CD14-positive monocyte (primary cell): Measurements from ENCODE around the gene DLL4. TPM values are rescaled to one million over a fixed set of nuclear protein-coding genes. Genes with fewer than 3 reads are reported as not detected.
A peak's percentile ranks its signal among the peaks of the same experiment; 100 is the strongest.

ENCODE experiments used
- DNase-seq, 3 donors: peaks; one replicate each; pipeline ENCODE4 v3.0.0-alpha.2; 2011 to 2022
- H2AFZ ChIP-seq: 2 replicates; pipeline ENCODE4 v1.6.0; 2012; ENCODE audit warnings: mild to moderate bottlenecking, low read depth, low read length, inconsistent platforms; ENCODE audit not compliant: insufficient read depth, poor library complexity, severe bottlenecking
- H3K27ac ChIP-seq, 2 donors: 1 replicate in 1 of 2; 2 replicates in 1 of 2; pipeline ENCODE4 v1.5.1; 2012 to 2013; ENCODE audit warnings: low read length in 2 of 2, control low read depth in 1 of 2, inconsistent platforms in 1 of 2, low read depth in 1 of 2, mild to moderate bottlenecking in 1 of 2
- H3K27me3 ChIP-seq, 2 donors: one replicate each; pipeline versions ENCODE4 v1.6.0 to v1.6.1; 2011 to 2013; ENCODE audit warnings: low read length in 2 of 2; ENCODE audit not compliant: control insufficient read depth in 2 of 2, insufficient read depth in 2 of 2
- H3K36me3 ChIP-seq, 2 donors: replicated peaks in 1 of 2; 1 replicate in 1 of 2; 2 replicates in 1 of 2; pipeline versions ENCODE4 v1.5.1 to v1.6.1; 2012 to 2013; ENCODE audit warnings: low read length in 2 of 2, control low read depth in 1 of 2, inconsistent platforms in 1 of 2, mild to moderate bottlenecking in 1 of 2; ENCODE audit not compliant: insufficient read depth in 2 of 2, control insufficient read depth in 1 of 2
- H3K4me1 ChIP-seq, 2 donors: 1 replicate in 1 of 2; 2 replicates in 1 of 2; pipeline versions ENCODE4 v1.5.1 to v1.6.1; 2012 to 2013; ENCODE audit warnings: low read length in 2 of 2, control low read depth in 1 of 2, inconsistent platforms in 1 of 2, mild to moderate bottlenecking in 1 of 2, moderate library complexity in 1 of 2; ENCODE audit not compliant: insufficient read depth in 2 of 2, control insufficient read depth in 1 of 2
- H3K4me2 ChIP-seq: replicated peaks from 2 replicates; pipeline ENCODE3; 2012; ENCODE audit warnings: low read length, moderate library complexity, mild to moderate bottlenecking; ENCODE audit not compliant: poor library complexity, severe bottlenecking; ENCODE audit errors: extremely low read depth
- H3K4me3 ChIP-seq, 3 experiments: fragments of 200-600 bp in 1 of 3; sonication (generic) in 1 of 3; replicated peaks in 1 of 3; 1 replicate in 2 of 3; 2 replicates in 1 of 3; pipeline ENCODE4 v1.5.1; 2011 to 2013; ENCODE audit warnings: low read length in 3 of 3, mild to moderate bottlenecking in 3 of 3, control low read depth in 2 of 3, low read depth in 2 of 3, inconsistent platforms in 1 of 3, moderate library complexity in 1 of 3
- H3K79me2 ChIP-seq: 2 replicates; pipeline ENCODE4 v1.6.0; 2012; ENCODE audit warnings: mild to moderate bottlenecking, control low read depth, inconsistent platforms, low read length, moderate library complexity; ENCODE audit not compliant: insufficient read depth
- H3K9ac ChIP-seq: 2 replicates; pipeline ENCODE4 v1.6.0; 2017; ENCODE audit warnings: low read length, mild to moderate bottlenecking; ENCODE audit not compliant: insufficient read depth, poor library complexity, severe bottlenecking
- H3K9me3 ChIP-seq, 2 donors: replicated peaks in 1 of 2; 1 replicate in 1 of 2; 2 replicates in 1 of 2; pipeline versions ENCODE4 v1.5.1 to v1.6.1; 2012 to 2013; ENCODE audit warnings: low read length in 2 of 2, control low read depth in 1 of 2; ENCODE audit not compliant: control insufficient read depth in 1 of 2, insufficient read depth in 1 of 2
- H4K20me1 ChIP-seq: 2 replicates; pipeline ENCODE4 v1.6.0; 2012; ENCODE audit warnings: mild to moderate bottlenecking, low read length, control low read depth, moderate library complexity; ENCODE audit not compliant: insufficient read depth
- H3K27ac Mint-ChIP-seq, 7 donors: one replicate each; pipeline ENCODE4 v1.8.0; 2020; ENCODE audit warnings: mild to moderate bottlenecking in 7 of 7, mixed read lengths in 7 of 7, moderate library complexity in 6 of 7, inconsistent platforms in 2 of 7
- H3K27me3 Mint-ChIP-seq, 3 donors: one replicate each; pipeline ENCODE4 v1.8.0; 2021 to 2022; ENCODE audit warnings: low read depth in 3 of 3, mild to moderate bottlenecking in 3 of 3, mixed read lengths in 3 of 3, moderate library complexity in 3 of 3, inconsistent platforms in 1 of 3
- H3K36me3 Mint-ChIP-seq, 2 donors: one replicate each; pipeline ENCODE4 v1.8.0; 2020; ENCODE audit warnings: mixed read lengths in 2 of 2, inconsistent platforms in 1 of 2, mild to moderate bottlenecking in 1 of 2
- H3K4me1 Mint-ChIP-seq: one replicate; pipeline ENCODE4 v1.8.0; 2020; ENCODE audit warnings: mild to moderate bottlenecking, mixed read lengths
- H3K4me3 Mint-ChIP-seq, 2 donors: one replicate each; pipeline ENCODE4 v1.8.0; 2020; ENCODE audit warnings: mild to moderate bottlenecking in 2 of 2, mixed read lengths in 2 of 2, moderate library complexity in 1 of 2
- H3K9me3 Mint-ChIP-seq, 7 donors: one replicate each; pipeline ENCODE4 v1.8.0; 2020 to 2022; ENCODE audit warnings: mixed read lengths in 7 of 7, mild to moderate bottlenecking in 6 of 7, moderate library complexity in 6 of 7, inconsistent platforms in 2 of 7
- CTCF ChIP-seq: fragments of 200-600 bp; IDR thresholded peaks from one replicate; pipeline ENCODE4 v1.8.0; 2022; ENCODE audit warnings: antibody characterized with exemption, mild to moderate bottlenecking
- WGBS: methylation state at CpG from one replicate; pipeline ENCODE4 v1.1.5; 2013; ENCODE audit warnings: missing lambda C conversion rate; ENCODE audit not compliant: insufficient coverage; 5-methylcytosine and 5-hydroxymethylcytosine counted together
- intact Hi-C, 2 donors: fragments of 100-400 bp; cut with micrococcal nuclease; formaldehyde crosslinking; loops; one replicate each; pipeline versions ENCODE4 v1.15.0 to v1.15.1; 2023
- polyA plus RNA-seq, 3 donors: library from polyadenylated mRNA; depleted of rRNA in 1 of 3; unstranded in 2 of 3; stranded (reverse) in 1 of 3; fragments of 300-500 nt in 2 of 3; fragments of >200 nt in 1 of 3; fragmentation: Illumina TruSeq in 2 of 3; gene quantifications; 1 replicate in 2 of 3; 2 replicates in 1 of 3; pipeline ENCODE4 v1.2.3, GENCODE V29; 2012 to 2021

DLL4 gene
- polyA plus RNA-seq, 3 donors, result 0.07 TPM; not detected in 2

- Mint-ChIP-seq H3K4me1 (peaks cover 31% of the 10 kb centered on the region), H3K27ac (peak overlapping the region; percentile 98 to 100 (median 99)), H3K4me3 (peak overlapping the region; percentile 97 to 98), H3K9me3 (peaks cover 0 to 2% (median 0%) of the 10 kb centered on the region in 7 donors), H3K27me3 (peaks cover 1 to 14% (median 7%) of the 10 kb centered on the region in 3 donors), H3K36me3 (peaks cover 35 to 41% of the 10 kb centered on the region in 2 donors)
- intact Hi-C loops, result loop anchor here (2.0 to 10.0 kb wide), 3 partner anchors 36 to 200 kb away; partner anchors contain the start of genes DNAJC17 (in 1 of the 2), RAD51 (in 1 of the 2) and ZFYVE19 (in 1 of the 2)
- Histone ChIP-seq H3K4me1 (peaks cover 24 to 35% of the 10 kb centered on the region in 2 donors), H3K27ac (peak overlapping the region; percentile 91 to 97), H3K27me3 (no peaks in the 10 kb centered on the region), H2AFZ (peak overlapping the region; percentile 95), H3K4me3 (peak overlapping the region; percentile 87 to 98 (median 89)), H3K4me2 (peak overlapping the region; percentile 93), H4K20me1 (peaks cover 22% of the 10 kb centered on the region), H3K9ac (peak overlapping the region; percentile 98), H3K36me3 (peaks cover 31 to 45% of the 10 kb centered on the region in 2 donors), H3K9me3 (no peaks in the 10 kb centered on the region), H3K79me2 (peaks cover 54% of the 10 kb centered on the region)
- no peak for TF ChIP-seq CTCF
- DNase-seq, result peak; percentile 62 to 77 (median 74)
- 3% methylated on average over 27 of the region's 33 CpGs for WGBS
Observed at GRCh38 chr15:40894681-40895448, 34.3 kb upstream of the DLL4 start.

GRCh38 chr15:40899536-40900207 is 29.5 kb upstream of the DLL4 start:
- no peak overlapping the region for H3K9ac ChIP-seq
- no peaks in the 10 kb centered on the region for H3K27me3 ChIP-seq
- no peak overlapping the region for H3K27ac ChIP-seq
- peaks cover 55% of the 10 kb centered on the region for H3K4me1 Mint-ChIP-seq
- no peaks in the 10 kb centered on the region for H3K9me3 Mint-ChIP-seq
- H3K36me3 Mint-ChIP-seq, result peaks cover 56 to 73% of the 10 kb centered on the region in 2 donors
- TF ChIP-seq CTCF, result no peak
- peaks cover 0 to 4% (median 0%) of the 10 kb centered on the region in 3 donors for H3K27me3 Mint-ChIP-seq
- DNase-seq, result peak in 1 of 3 donors; percentile 2
- peaks cover 53% of the 10 kb centered on the region for H4K20me1 ChIP-seq
- peak overlapping the region in 3 of 7 donors; percentile 25 to 32 (median 25) for H3K27ac Mint-ChIP-seq
- H3K4me1 ChIP-seq, result peaks cover 48 to 60% of the 10 kb centered on the region in 2 donors
- intact Hi-C loops, result loop anchor here (5.0 to 10.0 kb wide), 6 partner anchors 95 to 433 kb away; partner anchors contain the start of genes DNAJC17 (in 1 of the 2), INO80 (in 1 of the 2), NUSAP1 (in 1 of the 2) and OIP5 (in 1 of the 2)
- H3K4me3 ChIP-seq, result no peak overlapping the region
- H3K79me2 ChIP-seq, result peaks cover 80% of the 10 kb centered on the region
- no peaks in the 10 kb centered on the region for H3K9me3 ChIP-seq
- H3K36me3 ChIP-seq, result peaks cover 45 to 59% of the 10 kb centered on the region in 2 donors
- no peak overlapping the region for H3K4me3 Mint-ChIP-seq
- WGBS, result 91% methylated on average over 26 of the region's 33 CpGs
- no peak overlapping the region for H3K4me2 ChIP-seq
- no peak overlapping the region for H2AFZ ChIP-seq
